Trophoblast cell (in vitro differentiated cells and primary cell): ENCODE data around the gene FAM151A.

Source experiments
- DNase-seq, 2 donors: peaks; one replicate each; pipeline ENCODE4 v3.0.0-alpha.2; 2016
- H2AFZ ChIP-seq: 2 replicates; pipeline ENCODE4 v1.6.1; 2013; ENCODE audit warnings: low read length, moderate library complexity, mild to moderate bottlenecking; ENCODE audit not compliant: insufficient read depth, poor library complexity
- H2AK5ac ChIP-seq: 2 replicates; pipeline ENCODE4 v1.6.1; 2013; ENCODE audit warnings: mild to moderate bottlenecking, low read length
- H2BK120ac ChIP-seq: 2 replicates; pipeline ENCODE4 v1.6.1; 2013; ENCODE audit warnings: low read length, mild to moderate bottlenecking, moderate library complexity; ENCODE audit not compliant: insufficient read depth, poor library complexity
- H2BK12ac ChIP-seq: 2 replicates; pipeline ENCODE4 v1.6.1; 2013; ENCODE audit warnings: mild to moderate bottlenecking, low read length, moderate library complexity
- H2BK5ac ChIP-seq: 2 replicates; pipeline ENCODE4 v1.6.1; 2013; ENCODE audit warnings: low read length, low read depth, moderate library complexity, mild to moderate bottlenecking; ENCODE audit not compliant: poor library complexity
- H3K14ac ChIP-seq: 2 replicates; pipeline ENCODE4 v1.6.1; 2013; ENCODE audit warnings: mild to moderate bottlenecking, low read length
- H3K18ac ChIP-seq: 2 replicates; pipeline ENCODE4 v1.6.1; 2013; ENCODE audit warnings: mild to moderate bottlenecking, low read length
- H3K23ac ChIP-seq: 2 replicates; pipeline ENCODE4 v1.6.1; 2013; ENCODE audit warnings: low read length
- H3K27ac ChIP-seq: 2 replicates; pipeline ENCODE4 v1.5.1; 2013; ENCODE audit warnings: low read depth, mild to moderate bottlenecking, inconsistent platforms, low read length, moderate library complexity
- H3K27me3 ChIP-seq: 2 replicates; pipeline ENCODE4 v1.6.1; 2013; ENCODE audit warnings: inconsistent platforms, mild to moderate bottlenecking, low read length, moderate library complexity; ENCODE audit not compliant: insufficient read depth
- H3K36me3 ChIP-seq, 2 experiments: 1 replicate in 1 of 2; 2 replicates in 1 of 2; pipeline ENCODE4 v1.6.1; 2013; ENCODE audit warnings: low read length in 2 of 2, mild to moderate bottlenecking in 2 of 2, moderate library complexity in 1 of 2; ENCODE audit not compliant: insufficient read depth in 2 of 2, control insufficient read depth in 1 of 2
- H3K4ac ChIP-seq: 2 replicates; pipeline ENCODE4 v1.6.1; 2013; ENCODE audit warnings: low read depth, mild to moderate bottlenecking, low read length, moderate library complexity
- H3K4me1 ChIP-seq, 2 experiments: 1 replicate in 1 of 2; 2 replicates in 1 of 2; pipeline ENCODE4 v1.6.1; 2013; ENCODE audit warnings: low read length in 2 of 2, mild to moderate bottlenecking in 2 of 2, moderate library complexity in 1 of 2; ENCODE audit not compliant: insufficient read depth in 2 of 2, control insufficient read depth in 1 of 2
- H3K4me2 ChIP-seq: 2 replicates; pipeline ENCODE4 v1.6.1; 2013; ENCODE audit warnings: inconsistent platforms, mild to moderate bottlenecking, low read length, moderate library complexity
- H3K4me3 ChIP-seq: 2 replicates; pipeline ENCODE4 v1.5.1; 2013; ENCODE audit warnings: mild to moderate bottlenecking, low read depth, low read length, inconsistent platforms
- H3K79me1 ChIP-seq: one replicate; pipeline ENCODE4 v1.6.1; 2013; ENCODE audit warnings: low read length
- H3K79me2 ChIP-seq: 2 replicates; pipeline ENCODE4 v1.6.1; 2013; ENCODE audit warnings: low read length, mild to moderate bottlenecking; ENCODE audit not compliant: control insufficient read depth, insufficient read depth, poor library complexity
- H3K9ac ChIP-seq: 2 replicates; pipeline ENCODE4 v1.6.1; 2013; ENCODE audit warnings: mild to moderate bottlenecking, low read length
- H3K9me3 ChIP-seq: 2 replicates; pipeline ENCODE4 v1.6.1; 2013; ENCODE audit warnings: low read depth, mild to moderate bottlenecking, control low read depth, inconsistent platforms, low read length; ENCODE audit not compliant: insufficient read depth
- H4K12ac ChIP-seq: 2 replicates; pipeline ENCODE4 v1.6.1; 2013; ENCODE audit warnings: low read depth, mild to moderate bottlenecking, low read length, moderate library complexity
- H4K8ac ChIP-seq: 2 replicates; pipeline ENCODE4 v1.6.1; 2013; ENCODE audit warnings: low read depth, mild to moderate bottlenecking, low read length, moderate library complexity
- H4K91ac ChIP-seq: one replicate; pipeline ENCODE4 v1.6.1; 2013; ENCODE audit warnings: low read depth, mild to moderate bottlenecking, low read length, moderate library complexity
- WGBS: extraction: QIAGEN DNeasy Blood & Tissue Kit; methylation state at CpG from one replicate; pipeline ENCODE4 v1.1.7; 2013; ENCODE audit warnings: missing lambda C conversion rate; ENCODE audit not compliant: insufficient read length, insufficient coverage; ENCODE audit errors: extremely low coverage; 5-methylcytosine and 5-hydroxymethylcytosine counted together

FAM151A gene

DNA sequence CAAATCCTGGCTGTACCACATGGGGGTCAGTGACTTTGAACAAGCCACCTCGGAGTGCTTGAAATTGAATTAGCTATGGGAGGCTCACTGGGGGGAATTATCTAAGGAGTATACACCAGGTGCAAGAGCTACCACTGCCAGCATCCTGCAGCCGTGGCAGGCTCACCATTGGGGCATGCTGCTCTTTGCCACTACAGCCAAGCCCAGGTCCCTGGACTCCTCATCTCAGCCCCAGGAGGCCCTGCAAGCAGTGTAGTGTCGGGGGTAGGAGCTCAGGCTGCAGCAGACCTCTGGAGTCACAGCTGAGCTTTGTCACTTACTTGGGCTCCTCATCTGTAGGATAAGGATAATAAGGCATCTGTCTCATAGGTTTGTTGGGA, 40.0 kb downstream of the FAM151A start:
- no peak overlapping the region for H2BK120ac ChIP-seq
- H3K36me3 ChIP-seq = no peaks in the 10 kb centered on the region
- H4K12ac ChIP-seq = no peak overlapping the region
- H3K23ac ChIP-seq = no peak overlapping the region
- H3K4me3 ChIP-seq = no peak overlapping the region
- H3K9ac ChIP-seq = no peak overlapping the region
- no peaks in the 10 kb centered on the region for H3K27me3 ChIP-seq
- no peak overlapping the region for H2BK5ac ChIP-seq
- no peak overlapping the region for H4K91ac ChIP-seq
- no peak overlapping the region for H2BK12ac ChIP-seq
- H3K4me1 ChIP-seq = peaks cover 13 to 15% of the 10 kb centered on the region in 2 experiments
- H3K79me2 ChIP-seq = no peaks in the 10 kb centered on the region
- no peaks in the 10 kb centered on the region for H3K9me3 ChIP-seq
- H3K27ac ChIP-seq = no peak overlapping the region
- no peak overlapping the region for H2AK5ac ChIP-seq
- H3K4me2 ChIP-seq = no peak overlapping the region
- no CpG with 5 or more reads among the region's 3 CpGs for WGBS
- no peak overlapping the region for H4K8ac ChIP-seq
- no peak overlapping the region for H3K18ac ChIP-seq
- no peak overlapping the region for H3K4ac ChIP-seq
- peaks cover 4% of the 10 kb centered on the region for H3K79me1 ChIP-seq
- no peak overlapping the region for H2AFZ ChIP-seq
- no peak overlapping the region for H3K14ac ChIP-seq
- DNase-seq = no peak

GRCh38 chr1:54582566-54583306, 40.6 kb downstream of the FAM151A start:
- no peak overlapping the region for H2AFZ ChIP-seq
- peak overlapping the region; percentile 24 for H2BK12ac ChIP-seq
- no CpG with 5 or more reads among the region's 19 CpGs for WGBS

GRCh38 chr1:54581621-54582035, 41.7 kb downstream of the FAM151A start:
- WGBS = no CpG with 5 or more reads among the region's 5 CpGs

More at GRCh38 chr1:54582566-54583306, 40.6 kb downstream of the FAM151A start:
- no peak overlapping the region for H3K18ac ChIP-seq
- no peak overlapping the region for H4K12ac ChIP-seq
- no peaks in the 10 kb centered on the region for H3K79me2 ChIP-seq
- no peak for DNase-seq
- H3K27me3 ChIP-seq = no peaks in the 10 kb centered on the region
- no peak overlapping the region for H2AK5ac ChIP-seq
- no peak overlapping the region for H2BK5ac ChIP-seq
- peaks cover 4% of the 10 kb centered on the region for H3K79me1 ChIP-seq
- no peak overlapping the region for H4K91ac ChIP-seq
- no peak overlapping the region for H3K14ac ChIP-seq
- no peak overlapping the region for H3K4me2 ChIP-seq
- no peak overlapping the region for H3K4me3 ChIP-seq
- no peaks in the 10 kb centered on the region for H3K9me3 ChIP-seq
- no peak overlapping the region for H2BK120ac ChIP-seq
- H3K27ac ChIP-seq = no peak overlapping the region
- H3K4ac ChIP-seq = no peak overlapping the region
- no peak overlapping the region for H3K23ac ChIP-seq
- H4K8ac ChIP-seq = no peak overlapping the region
- peaks cover 13 to 15% of the 10 kb centered on the region in 2 experiments for H3K4me1 ChIP-seq
- H3K36me3 ChIP-seq = no peaks in the 10 kb centered on the region
- H3K9ac ChIP-seq = no peak overlapping the region

GRCh38 chr1:54580856-54581550, 42.3 kb downstream of the FAM151A start:
- Histone ChIP-seq H3K18ac (no peak overlapping the region), H3K9ac (no peak overlapping the region), H3K4me3 (peak overlapping the region; percentile 13), H2AFZ (no peak overlapping the region), H3K9me3 (no peaks in the 10 kb centered on the region), H4K91ac (no peak overlapping the region), H3K4ac (no peak overlapping the region), H3K27me3 (no peaks in the 10 kb centered on the region), H2BK5ac (no peak overlapping the region), H2AK5ac (peak overlapping the region; percentile 2), H3K36me3 (no peaks in the 10 kb centered on the region), H3K4me1 (peaks cover 13 to 15% of the 10 kb centered on the region in 2 experiments), H4K8ac (no peak overlapping the region), H3K27ac (no peak overlapping the region), H2BK120ac (no peak overlapping the region), H4K12ac (no peak overlapping the region), H3K14ac (no peak overlapping the region), H3K79me2 (no peaks in the 10 kb centered on the region), H3K23ac (no peak overlapping the region), H3K79me1 (peaks cover 4% of the 10 kb centered on the region), H3K4me2 (no peak overlapping the region), H2BK12ac (no peak overlapping the region)
- WGBS = no CpG with 5 or more reads among the region's 11 CpGs
- no peak for DNase-seq

More at GRCh38 chr1:54581621-54582035, 41.7 kb downstream of the FAM151A start:
- Histone ChIP-seq H4K8ac (no peak overlapping the region), H2AFZ (no peak overlapping the region), H3K27ac (no peak overlapping the region), H3K79me1 (peaks cover 4% of the 10 kb centered on the region), H3K4me3 (peak overlapping the region; percentile 13), H3K79me2 (no peaks in the 10 kb centered on the region), H3K4me1 (peaks cover 13 to 15% of the 10 kb centered on the region in 2 experiments), H3K18ac (no peak overlapping the region), H4K91ac (no peak overlapping the region), H2AK5ac (peak overlapping the region; percentile 2), H3K36me3 (no peaks in the 10 kb centered on the region), H4K12ac (no peak overlapping the region), H3K4ac (no peak overlapping the region), H3K27me3 (no peaks in the 10 kb centered on the region), H3K14ac (peak overlapping the region; percentile 8), H2BK5ac (no peak overlapping the region), H2BK120ac (no peak overlapping the region), H2BK12ac (no peak overlapping the region), H3K9ac (no peak overlapping the region), H3K9me3 (no peaks in the 10 kb centered on the region), H3K4me2 (no peak overlapping the region), H3K23ac (no peak overlapping the region)
- no peak for DNase-seq
